Measurements from ENCODE around the gene PDSS2. TPM values are rescaled to one million over a fixed set of nuclear protein-coding genes. Genes with fewer than 3 reads are reported as not detected.

PDSS2 gene
- total RNA-seq, 3 donors from 2014 or later (not counting 1 experiment from before 2014, with no cell fraction given) = 11.2 to 15.5 (median 14.2) TPM

DNA sequence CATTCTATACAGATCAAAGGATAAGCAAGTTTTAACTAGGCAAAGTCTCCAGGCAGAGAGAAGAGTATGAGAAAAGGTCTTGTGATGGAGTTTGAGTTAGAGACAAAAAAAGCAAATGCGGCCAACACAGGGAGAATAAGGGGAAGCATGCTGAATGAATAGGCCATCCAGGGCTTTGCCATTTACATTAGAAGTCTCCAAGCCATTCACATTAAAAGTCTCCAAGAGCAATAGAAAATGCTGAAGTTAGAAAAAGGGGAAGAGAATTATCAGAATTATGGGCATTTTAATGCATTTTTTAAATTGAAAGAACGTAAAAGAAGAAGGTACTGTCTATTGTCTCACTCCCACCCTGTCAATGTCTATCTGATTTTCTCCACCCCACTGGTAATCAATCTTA lies 49.4 kb downstream of the PDSS2 start:
- TF ChIP-seq CTCF (IDR thresholded peaks at IDR 0.05) = no peak
- no peak overlapping the region for H3K27ac Mint-ChIP-seq
- H3K27me3 Mint-ChIP-seq (ENCODE audit: low read depth in 2 of 2) = no peaks in the 10 kb centered on the region
- no peaks in the 10 kb centered on the region for H3K4me1 ChIP-seq (ENCODE audit: control insufficient read depth, insufficient read depth, low read length)
- H3K9me3 ChIP-seq (ENCODE audit: control insufficient read depth, insufficient read depth, low read length) = no peaks in the 10 kb centered on the region
- peaks cover 3% of the 10 kb centered on the region for H3K36me3 Mint-ChIP-seq
- peaks cover 2 to 3% of the 10 kb centered on the region in 2 donors for H3K9me3 Mint-ChIP-seq
- 100% methylated on average over 2 of the region's 2 CpGs for WGBS (ENCODE audit: insufficient coverage)
- ATAC-seq (no peak), DNase-seq (no peak)
- no peaks in the 10 kb centered on the region for H3K27me3 ChIP-seq (ENCODE audit: control insufficient read depth, insufficient read depth, low read length)
- no peak overlapping the region for H3K4me3 Mint-ChIP-seq
- intact Hi-C loops (cut with micrococcal nuclease) = no loop called here
- peaks cover 8 to 18% of the 10 kb centered on the region in 2 donors for H3K4me1 Mint-ChIP-seq
- no peak overlapping the region for H3K4me3 ChIP-seq (ENCODE audit: low read length)
- no peak overlapping the region for H3K27ac ChIP-seq (ENCODE audit: low read length)
- no peaks in the 10 kb centered on the region for H3K36me3 ChIP-seq (ENCODE audit: control insufficient read depth, insufficient read depth, low read length)

DNA sequence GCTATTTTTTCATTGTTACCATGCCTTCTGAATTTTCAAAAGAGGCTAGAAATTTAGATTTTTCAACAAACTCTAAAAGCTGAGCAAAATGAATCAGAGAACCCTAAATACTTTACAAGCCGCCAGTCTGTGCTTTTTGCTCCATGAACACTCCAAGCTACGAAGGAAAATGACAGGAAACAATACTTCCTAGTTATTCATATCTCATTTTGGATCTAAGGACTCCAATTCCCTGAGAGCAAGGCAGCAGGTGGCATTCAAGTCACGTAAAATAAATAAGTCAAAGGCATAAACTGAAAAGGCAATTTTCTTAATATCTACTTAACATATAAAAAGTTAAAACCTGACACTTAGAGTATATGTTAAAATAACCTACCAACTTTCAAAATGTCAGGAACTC lies 50.6 kb downstream of the PDSS2 start:
- no peak overlapping the region for H3K4me3 ChIP-seq (ENCODE audit: low read length)
- Mint-ChIP-seq H3K9me3 (peaks cover 5 to 11% of the 10 kb centered on the region in 2 donors), H3K27me3 (ENCODE audit: low read depth in 2 of 2) (no peaks in the 10 kb centered on the region), H3K4me3 (no peak overlapping the region), H3K36me3 (peaks cover 15% of the 10 kb centered on the region), H3K27ac (no peak overlapping the region), H3K4me1 (peaks cover 18 to 20% of the 10 kb centered on the region in 2 donors)
- H3K4me1 ChIP-seq (ENCODE audit: control insufficient read depth, insufficient read depth, low read length) = no peaks in the 10 kb centered on the region
- 93% methylated on average over 2 of the region's 3 CpGs for WGBS (ENCODE audit: insufficient coverage)
- no peaks in the 10 kb centered on the region for H3K36me3 ChIP-seq (ENCODE audit: control insufficient read depth, insufficient read depth, low read length)
- DNase-seq = no peak
- no peak overlapping the region for H3K27ac ChIP-seq (ENCODE audit: low read length)
- no peak for TF ChIP-seq CTCF (IDR thresholded peaks at IDR 0.05)
- intact Hi-C loops (cut with micrococcal nuclease) = no loop called here
- H3K27me3 ChIP-seq (ENCODE audit: control insufficient read depth, insufficient read depth, low read length) = no peaks in the 10 kb centered on the region
- no peak for ATAC-seq
- H3K9me3 ChIP-seq (ENCODE audit: control insufficient read depth, insufficient read depth, low read length) = peaks cover 6% of the 10 kb centered on the region

GRCh38 chr6:107405002-107405401 lies 54.4 kb downstream of the PDSS2 start:
- Histone ChIP-seq H3K27me3 (ENCODE audit: control insufficient read depth, insufficient read depth, low read length) (no peaks in the 10 kb centered on the region), H3K9me3 (ENCODE audit: control insufficient read depth, insufficient read depth, low read length) (peaks cover 29% of the 10 kb centered on the region), H3K27ac (ENCODE audit: low read length) (no peak overlapping the region), H3K4me1 (ENCODE audit: control insufficient read depth, insufficient read depth, low read length) (no peaks in the 10 kb centered on the region), H3K36me3 (ENCODE audit: control insufficient read depth, insufficient read depth, low read length) (no peaks in the 10 kb centered on the region), H3K4me3 (ENCODE audit: low read length) (no peak overlapping the region)
- no peak for ATAC-seq
- no peak overlapping the region for H3K27ac Mint-ChIP-seq
- DNase-seq = no peak
- TF ChIP-seq CTCF (IDR thresholded peaks at IDR 0.05) = no peak
- H3K4me1 Mint-ChIP-seq = peaks cover 22 to 24% of the 10 kb centered on the region in 2 donors
- H3K9me3 Mint-ChIP-seq = peaks cover 5 to 17% of the 10 kb centered on the region in 2 donors
- H3K27me3 Mint-ChIP-seq (ENCODE audit: low read depth in 2 of 2) = no peaks in the 10 kb centered on the region
- intact Hi-C loops (cut with micrococcal nuclease) = no loop called here
- WGBS (ENCODE audit: insufficient coverage) = 100% methylated on average over 1 of the region's 3 CpGs
- no peak overlapping the region for H3K4me3 Mint-ChIP-seq
- H3K36me3 Mint-ChIP-seq = peaks cover 27% of the 10 kb centered on the region

DNA sequence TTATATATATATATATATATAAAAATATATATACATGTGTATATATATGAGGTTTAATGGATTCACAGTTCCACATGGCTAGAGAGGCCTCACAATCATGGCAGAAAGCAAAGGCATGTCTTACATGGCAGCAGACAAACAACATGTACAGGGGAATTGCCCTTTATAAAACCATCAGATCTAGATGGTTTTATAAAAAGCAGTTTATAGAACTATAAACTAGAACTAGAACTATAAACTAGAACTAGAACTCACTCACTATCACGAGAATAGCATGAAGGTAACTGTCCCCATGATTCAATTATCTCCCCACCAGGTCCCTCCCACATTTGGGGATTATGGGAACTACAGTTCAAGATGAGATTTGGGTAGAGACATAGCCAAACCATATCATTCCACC lies 56.8 kb downstream of the PDSS2 start:
- no peak overlapping the region for H3K4me3 ChIP-seq (ENCODE audit: low read length)
- H3K4me3 Mint-ChIP-seq = no peak overlapping the region
- TF ChIP-seq CTCF (IDR thresholded peaks at IDR 0.05) = no peak
- no peak overlapping the region for H3K27ac Mint-ChIP-seq
- no peaks in the 10 kb centered on the region for H3K4me1 ChIP-seq (ENCODE audit: control insufficient read depth, insufficient read depth, low read length)
- intact Hi-C loops (cut with micrococcal nuclease) = no loop called here
- peaks cover 5 to 17% of the 10 kb centered on the region in 2 donors for H3K9me3 Mint-ChIP-seq
- no peak for DNase-seq
- H3K9me3 ChIP-seq (ENCODE audit: control insufficient read depth, insufficient read depth, low read length) = peaks cover 29% of the 10 kb centered on the region
- no peaks in the 10 kb centered on the region for H3K36me3 ChIP-seq (ENCODE audit: control insufficient read depth, insufficient read depth, low read length)
- ATAC-seq = no peak
- WGBS (ENCODE audit: insufficient coverage) = 100% methylated on average over 1 of the region's 1 CpG
- H3K36me3 Mint-ChIP-seq = peaks cover 27% of the 10 kb centered on the region
- H3K27me3 ChIP-seq (ENCODE audit: control insufficient read depth, insufficient read depth, low read length) = no peaks in the 10 kb centered on the region
- H3K27me3 Mint-ChIP-seq (ENCODE audit: low read depth in 2 of 2) = no peaks in the 10 kb centered on the region
- H3K4me1 Mint-ChIP-seq = peaks cover 28 to 38% of the 10 kb centered on the region in 2 donors
- no peak overlapping the region for H3K27ac ChIP-seq (ENCODE audit: low read length)
